GM12878 (cell line): Measurements from ENCODE around the gene NUDT1. TPM values are rescaled to one million over a fixed set of nuclear protein-coding genes. Genes with fewer than 3 reads are reported as not detected.

Source experiments
- BACH1 ChIP-seq: fragments of 450-650 bp; IDR thresholded peaks from 2 replicates; pipeline ENCODE4 v1.6.1; 2017; ENCODE audit warnings: mild to moderate bottlenecking, borderline replicate concordance
- BCL11A ChIP-seq: IDR thresholded peaks from 2 replicates; pipeline ENCODE4 v1.6.1; 2011; ENCODE audit warnings: low read depth, low read length
- CBFB ChIP-seq: IDR thresholded peaks from 2 replicates; pipeline ENCODE4 v1.6.1; 2016; ENCODE audit warnings: antibody characterized with exemption, low read depth
- CHD2 ChIP-seq: IDR thresholded peaks from 2 replicates; pipeline ENCODE4 v1.6.1; 2011; ENCODE audit warnings: low read depth, low read length, improper control_type of control experiment, borderline replicate concordance
- CREB1 ChIP-seq: IDR thresholded peaks from 2 replicates; pipeline ENCODE4 v1.6.1; 2012; ENCODE audit warnings: low read depth, mild to moderate bottlenecking, inconsistent platforms
- ELK1 ChIP-seq: IDR thresholded peaks from 2 replicates; pipeline ENCODE4 v1.6.1; 2012; ENCODE audit warnings: low read depth, low read length, improper control_type of control experiment
- EZH2 ChIP-seq: IDR thresholded peaks from 2 replicates; pipeline ENCODE4 v1.6.1; 2012; ENCODE audit warnings: low read depth, mild to moderate bottlenecking, control low read depth, inconsistent platforms, low read length, borderline replicate concordance; ENCODE audit not compliant: control insufficient read depth
- FOXM1 ChIP-seq: IDR thresholded peaks from 2 replicates; pipeline ENCODE4 v1.6.1; 2012; ENCODE audit warnings: low read depth, mild to moderate bottlenecking, inconsistent platforms, low read length, moderate library complexity
- IKZF1 ChIP-seq: fragments of 450-650 bp; conservative IDR thresholded peaks from 2 replicates; pipeline ENCODE4 v1.6.1; 2017; ENCODE audit warnings: antibody characterized with exemption, mild to moderate bottlenecking
- IKZF2 ChIP-seq, 2 experiments: fragments of 450-650 bp; IDR thresholded peaks; 2 replicates each; pipeline ENCODE4 v1.6.1; 2017; ENCODE audit warnings: mild to moderate bottlenecking in 2 of 2, moderate library complexity in 2 of 2
- IRF4 ChIP-seq: IDR thresholded peaks from 2 replicates; pipeline ENCODE4 v1.6.1; 2011; ENCODE audit warnings: low read depth, low read length
- JUNB ChIP-seq: IDR thresholded peaks from 2 replicates; pipeline ENCODE4 v1.6.1; 2016; ENCODE audit warnings: antibody characterized with exemption, mild to moderate bottlenecking
- MTA2 ChIP-seq: fragments of 450-650 bp; IDR thresholded peaks from 2 replicates; pipeline ENCODE4 v1.6.1; 2016; ENCODE audit warnings: low read depth, mild to moderate bottlenecking, moderate library complexity
- MTA3 ChIP-seq: IDR thresholded peaks from 2 replicates; pipeline ENCODE4 v1.6.1; 2012; ENCODE audit warnings: low read length, inconsistent platforms, borderline replicate concordance
- MXI1 ChIP-seq: fragments of 150-350 bp; IDR thresholded peaks from 2 replicates; pipeline ENCODE4 v1.6.1; 2011; ENCODE audit warnings: low read depth, mild to moderate bottlenecking, inconsistent platforms, low read length, improper control_type of control experiment
- NBN ChIP-seq: fragments of 450-650 bp; IDR thresholded peaks from 2 replicates; pipeline ENCODE4 v1.6.1; 2016
- PAX5 ChIP-seq: IDR thresholded peaks from 2 replicates; pipeline ENCODE4 v1.6.1; 2011; ENCODE audit warnings: low read depth, low read length, borderline replicate concordance
- POLR2AphosphoS5 ChIP-seq: IDR thresholded peaks from 2 replicates; pipeline ENCODE4 v1.6.1; 2011; ENCODE audit warnings: mild to moderate bottlenecking, low read length, inconsistent platforms
- RCOR1 ChIP-seq: conservative IDR thresholded peaks from 2 replicates; pipeline ENCODE4 v1.6.1; 2012; ENCODE audit warnings: low read depth, low read length, improper control_type of control experiment
- RELA ChIP-seq: fragments of 450-650 bp; IDR thresholded peaks from 2 replicates; pipeline ENCODE4 v1.8.0; 2014; ENCODE audit warnings: borderline replicate concordance; ENCODE audit not compliant: partially characterized antibody
- RELB ChIP-seq: fragments of 450-650 bp; IDR thresholded peaks from 2 replicates; pipeline ENCODE4 v1.6.1; 2017; ENCODE audit warnings: low read depth, mild to moderate bottlenecking, moderate library complexity
- SIN3A ChIP-seq: IDR thresholded peaks from 2 replicates; pipeline ENCODE4 v1.6.1; 2012; ENCODE audit warnings: low read depth, low read length, improper control_type of control experiment
- SMAD5 ChIP-seq: IDR thresholded peaks from 2 replicates; pipeline ENCODE4 v1.6.1; 2016; ENCODE audit warnings: antibody characterized with exemption, low read depth
- TARDBP ChIP-seq: IDR thresholded peaks from 2 replicates; pipeline ENCODE4 v1.6.1; 2016; ENCODE audit warnings: borderline replicate concordance
- TCF12 ChIP-seq: IDR thresholded peaks from 2 replicates; pipeline ENCODE4 v1.6.1; 2011; ENCODE audit warnings: low read depth, mild to moderate bottlenecking, low read length
- ZBTB40 ChIP-seq: fragments of 450-650 bp; IDR thresholded peaks from 2 replicates; pipeline ENCODE4 v1.6.1; 2016; ENCODE audit warnings: mild to moderate bottlenecking, moderate library complexity, borderline replicate concordance
- ZNF207 ChIP-seq: fragments of 450-650 bp; IDR thresholded peaks from 2 replicates; pipeline ENCODE4 v1.6.1; 2014; ENCODE audit warnings: antibody characterized with exemption, mild to moderate bottlenecking, borderline replicate concordance
- polyA plus RNA-seq, 11 experiments: library from polyadenylated mRNA; depleted of rRNA in 4 of 11; unstranded in 6 of 11; stranded (reverse) in 5 of 11; fragments of >200 nt; fragmentation: Nextera tagmentation in 4 of 11; fragmentation: Illumina TruSeq in 1 of 11; extraction: Ambion mirVana in 4 of 11; extraction: Trizol in 1 of 11; gene quantifications; 1 replicate in 1 of 11; 2 replicates in 10 of 11; pipeline versions ENCODE4 v1.2.1 to v1.2.3, GENCODE V29; 2011 to 2016; ENCODE audit warnings: inconsistent platforms in 2 of 11, missing spikeins in 2 of 11, low read depth in 1 of 11
- total RNA-seq, 4 experiments: library from RNA; depleted of rRNA in 3 of 4; stranded (reverse); fragments of >200 nt in 3 of 4; fragmentation: Illumina TruSeq in 1 of 4; extraction: Trizol in 1 of 4; gene quantifications; 2 replicates each; pipeline versions ENCODE4 v1.2.1 to v1.2.3, GENCODE V29; 2013 to 2021

The NUDT1 gene
- total and polyA plus RNA-seq, 10 of the 15 experiments (the other 5 are each of a cell fraction or from before 2014, with no cell fraction given), result 7.7 to 122 (median 59.2) TPM

GRCh38 chr7:2299870-2300512 is 58.0 kb downstream of the NUDT1 start (continued):
- TF ChIP-seq IKZF2 (IDR thresholded peaks at IDR 0.05), result peak; percentile 91 to 96
- TF ChIP-seq SIN3A, result no peak
- TF ChIP-seq JUNB, result no peak
- peak; percentile 44; the same call in 1 of the 2 replicates for TF ChIP-seq POLR2AphosphoS5
- no peak for TF ChIP-seq TCF12
- TF ChIP-seq RCOR1, result 0 out of 2 replicates have a peak, but pooled peaks have one; percentile 49
- peak; percentile 95 for TF ChIP-seq MXI1
- TF ChIP-seq BCL11A, result 0 out of 2 replicates have a peak, but pooled peaks have one; percentile 32
- 0 out of 2 replicates have a peak, but pooled peaks have one; percentile 39 for TF ChIP-seq CREB1
- peak; percentile 80 for TF ChIP-seq RELB
- peak; percentile 52; the same call in 1 of the 2 replicates for TF ChIP-seq CHD2
- TF ChIP-seq MTA2, result peak; percentile 82
- peak; percentile 35; the same call in 1 of the 2 replicates for TF ChIP-seq PAX5
- no peak for TF ChIP-seq TARDBP
- peak; percentile 36; the same call in 1 of the 2 replicates for TF ChIP-seq FOXM1
- TF ChIP-seq NBN, result no peak
- TF ChIP-seq ELK1, result no peak
- TF ChIP-seq ZBTB40, result 0 out of 2 replicates have a peak, but pooled peaks have one; percentile 0
- no peak for TF ChIP-seq RELA
- TF ChIP-seq ZNF207, result no peak
- no peak for TF ChIP-seq CBFB
- TF ChIP-seq SMAD5, result no peak
- 0 out of 2 replicates have a peak, but pooled peaks have one; percentile 18 for TF ChIP-seq IRF4
- peak; percentile 67 for TF ChIP-seq IKZF1
- no peak for TF ChIP-seq EZH2
- TF ChIP-seq BACH1, result peak; percentile 16; the same call in 1 of the 2 replicates
- TF ChIP-seq MTA3, result 0 out of 2 replicates have a peak, but pooled peaks have one; percentile 66
